HG02798 (cell line): ENCODE data around the gene SMIM13.

Source experiments
- ATAC-seq: cut with Tn5 transposase; IDR thresholded peaks from one replicate; pipeline ENCODE4 v1.9.1; 2021; ENCODE audit warnings: mild to moderate bottlenecking; ENCODE audit not compliant: unreplicated experiment, poor library complexity

Gene SMIM13

DNA sequence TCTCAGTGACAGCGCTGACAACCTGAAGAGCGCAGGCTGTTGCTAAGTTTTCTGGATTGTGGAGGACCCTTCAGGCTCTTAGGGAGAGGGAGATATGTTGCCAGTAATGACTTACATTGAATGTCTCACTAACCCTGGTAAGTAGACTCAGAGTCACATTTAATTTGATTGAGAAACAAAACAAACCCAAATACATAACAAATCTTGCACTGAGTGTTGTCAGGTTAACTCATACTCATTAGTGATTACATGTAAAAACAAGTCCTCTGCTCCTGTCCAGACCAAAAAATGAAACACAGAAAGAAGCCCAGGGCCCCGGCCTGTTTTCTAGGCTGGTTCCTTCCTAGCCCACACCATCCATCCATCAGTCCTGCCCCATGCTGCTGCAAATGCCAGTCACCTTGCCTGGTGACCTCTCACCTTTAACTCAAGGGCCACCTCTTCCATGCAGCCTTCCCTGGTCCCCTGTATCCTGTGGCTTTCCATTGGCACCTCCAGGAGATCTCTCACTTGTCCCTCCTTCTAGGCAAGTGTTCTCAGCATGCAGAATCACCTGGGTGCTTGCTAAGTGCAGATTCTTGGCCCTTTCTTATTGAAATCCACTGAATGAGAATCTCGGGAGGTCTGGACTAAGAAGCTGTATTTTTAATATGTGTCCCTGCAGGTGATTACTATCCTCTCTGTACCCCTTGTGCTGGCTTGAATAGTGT, 52.6 kb downstream of the SMIM13 start:
- no peak for ATAC-seq

DNA sequence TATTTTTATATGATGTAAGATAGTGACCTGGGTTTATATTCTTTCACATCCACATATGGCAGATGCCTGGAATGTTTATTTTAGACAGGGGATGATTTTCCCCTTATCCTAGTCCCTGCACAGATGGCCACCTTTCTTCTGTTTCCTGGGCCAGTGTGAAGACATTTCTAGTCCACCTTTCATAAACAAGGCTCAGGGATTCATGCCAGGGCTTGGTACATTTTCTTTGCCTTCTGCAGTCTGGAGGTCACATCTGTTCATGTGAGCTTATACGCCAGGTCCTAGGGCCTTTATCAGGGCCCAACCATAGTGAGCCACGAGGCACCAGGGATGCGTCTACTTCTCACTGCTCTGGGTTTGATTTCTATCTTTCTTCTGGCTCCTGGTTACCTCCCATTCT, 55.9 kb downstream of the SMIM13 start:
- no peak for ATAC-seq

DNA sequence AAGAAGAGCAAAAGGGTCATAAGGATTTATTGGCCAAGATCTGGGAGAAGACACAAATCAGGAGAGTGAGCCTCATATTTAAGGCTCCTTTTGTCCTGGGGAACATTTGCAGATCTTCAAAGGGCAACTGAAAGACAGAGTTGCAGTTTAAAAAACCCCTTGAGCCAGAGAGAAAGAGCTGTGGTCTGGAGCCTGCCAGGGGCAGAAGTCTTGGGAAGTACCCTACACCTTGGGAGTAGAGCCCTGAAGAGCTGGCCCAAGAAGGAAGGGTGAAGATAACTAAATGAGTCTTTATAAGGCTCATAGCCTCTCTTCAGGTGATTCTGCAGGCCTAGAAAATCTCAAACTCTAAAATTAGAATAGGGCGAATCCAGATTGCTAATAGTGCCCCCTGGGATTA, 57.9 kb downstream of the SMIM13 start:
- no peak for ATAC-seq

DNA sequence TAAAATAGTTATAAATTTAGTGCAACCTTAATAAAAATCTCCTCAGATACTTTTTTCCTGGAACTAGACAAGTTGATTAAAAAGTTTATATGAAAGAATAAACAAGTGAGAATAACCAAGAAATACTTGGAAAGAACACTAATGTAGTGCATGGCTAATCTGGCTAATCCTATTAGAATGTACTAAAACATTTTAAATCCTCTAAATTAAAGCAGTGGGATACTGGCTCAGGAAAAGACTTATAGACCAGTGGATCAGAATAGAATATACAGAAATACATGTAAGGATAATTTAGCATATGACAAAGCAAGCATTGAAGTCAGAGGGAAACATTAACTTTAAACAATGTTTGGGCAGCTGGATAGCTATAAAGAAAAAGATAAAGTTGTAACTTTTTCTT, 58.9 kb downstream of the SMIM13 start:
- ATAC-seq: no peak

GRCh38 chr6:11153447-11153846, 59.8 kb downstream of the SMIM13 start:
- ATAC-seq: no peak

DNA sequence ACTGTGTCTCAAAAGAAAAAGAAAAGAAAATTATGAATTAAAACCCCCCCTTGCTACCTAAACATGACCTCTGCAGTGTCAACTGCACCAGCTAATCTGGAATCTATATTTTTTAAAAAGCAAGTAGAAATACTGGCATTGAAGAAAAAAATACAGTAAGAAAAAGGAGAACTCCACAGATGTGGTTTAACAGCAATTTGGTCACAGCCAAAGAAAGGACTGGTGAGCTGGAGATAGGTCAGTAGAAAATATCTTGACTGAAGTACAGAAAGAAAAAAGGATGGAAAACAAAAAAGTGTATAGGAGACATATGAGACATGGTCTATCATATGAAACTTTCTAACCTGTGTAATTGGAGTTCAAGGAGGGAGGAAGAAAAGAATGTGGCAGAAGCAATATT, 62.0 kb downstream of the SMIM13 start:
- ATAC-seq: no peak

GRCh38 chr6:11160199-11160598, 66.6 kb downstream of the SMIM13 start:
- no peak for ATAC-seq

DNA sequence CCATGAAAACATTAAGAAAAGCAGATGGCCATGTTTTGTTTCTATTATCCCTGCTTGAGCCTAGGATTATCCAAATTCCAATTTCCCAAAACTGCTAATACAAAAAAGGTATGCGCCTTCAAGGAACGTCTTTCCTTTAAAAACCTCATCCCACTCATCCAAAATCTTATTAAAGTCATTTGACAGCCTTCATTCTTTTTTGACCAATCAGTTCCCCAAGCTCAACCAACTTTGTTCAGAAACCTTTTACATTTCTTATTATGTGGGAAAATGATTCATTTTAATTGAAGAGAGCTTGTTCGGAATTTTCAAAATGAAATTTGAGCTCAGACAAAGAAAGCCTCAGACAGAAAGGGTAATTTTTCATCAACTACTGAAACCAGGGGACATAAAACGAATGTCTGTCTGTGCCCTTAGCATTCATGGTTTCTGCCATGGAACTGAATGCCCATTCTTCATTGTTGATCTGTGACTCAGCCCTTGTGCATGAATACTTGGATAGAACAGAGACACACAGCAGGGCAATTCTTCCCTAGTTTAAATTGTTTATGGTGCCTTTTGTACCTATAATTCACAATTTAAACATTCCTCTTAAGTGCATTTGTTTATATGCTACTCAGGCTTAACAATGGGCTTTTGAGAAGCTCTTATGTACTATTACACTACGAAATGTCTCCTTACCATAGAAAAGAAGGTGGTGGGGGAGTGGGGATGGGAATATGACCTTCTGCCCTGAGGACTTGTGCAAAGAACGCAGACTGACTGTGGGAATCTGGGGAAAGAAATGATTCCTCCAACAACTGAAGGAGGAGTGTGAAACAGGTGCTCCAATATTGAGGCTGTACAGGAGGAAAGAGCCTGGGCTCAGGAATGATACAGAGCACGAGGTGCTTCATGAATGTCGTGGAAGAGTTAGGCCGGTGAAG, 67.7 kb downstream of the SMIM13 start:
- no peak for ATAC-seq

DNA sequence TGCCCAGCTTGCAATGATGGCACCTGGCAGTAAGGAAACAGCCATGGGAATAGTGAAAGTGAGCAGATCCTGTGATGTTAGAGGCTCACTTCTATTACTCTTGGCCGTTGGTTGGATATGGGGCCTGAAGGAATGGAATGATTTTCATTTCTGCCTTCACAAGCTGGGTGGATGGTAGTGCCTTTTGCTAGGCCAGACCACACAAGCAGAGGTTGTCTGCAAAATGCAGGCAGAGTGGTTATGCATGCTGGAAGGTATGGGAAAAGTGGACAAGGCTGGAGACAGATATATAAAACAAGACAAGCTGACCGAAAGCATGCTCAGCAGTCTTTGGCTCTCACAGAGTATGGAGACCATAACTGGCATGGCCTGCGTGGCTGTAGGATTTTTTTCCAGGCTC, 68.6 kb downstream of the SMIM13 start:
- no peak for ATAC-seq

DNA sequence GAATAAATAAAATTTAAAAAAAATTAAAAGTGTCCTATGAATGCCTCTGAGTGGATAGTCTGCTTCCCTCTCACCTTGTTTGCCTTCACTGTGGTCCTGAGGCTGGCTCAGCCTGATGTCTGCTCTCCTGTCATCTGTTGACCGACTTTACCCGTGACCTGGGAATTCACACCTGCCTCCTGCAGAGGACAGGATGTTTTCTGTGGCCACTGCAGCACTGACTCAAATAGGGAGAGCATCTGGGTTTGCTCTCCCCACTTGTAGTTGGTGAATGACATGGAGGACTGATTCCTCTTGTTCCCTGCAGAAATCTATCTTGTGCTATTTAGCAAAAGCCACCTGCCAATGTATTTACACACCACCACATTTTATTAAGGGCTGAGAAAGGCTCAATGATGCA, 70.3 kb downstream of the SMIM13 start:
- no peak for ATAC-seq

- ATAC-seq: no peak
These were observed 71.3 kb downstream of the SMIM13 start for GRCh38 chr6:11164717-11165646.

DNA sequence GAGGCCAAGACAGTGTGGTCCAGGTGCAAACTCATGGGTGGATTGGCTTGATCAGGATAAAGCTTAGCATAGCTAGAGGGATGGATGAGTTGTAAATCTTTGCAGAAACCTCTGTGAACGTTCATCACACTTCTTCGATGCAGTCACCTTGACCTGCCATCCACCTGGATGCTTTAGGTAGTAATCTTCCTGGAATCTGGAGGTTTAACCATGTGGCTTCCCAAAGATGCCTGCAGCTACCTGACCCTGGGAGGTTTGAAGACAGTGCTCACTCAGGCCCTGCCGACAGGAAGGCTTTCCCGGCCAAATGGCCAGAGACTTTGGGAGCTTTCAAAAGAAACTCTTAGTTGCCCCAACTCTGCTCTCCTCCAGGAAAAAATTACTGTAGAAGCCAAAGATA, 73.3 kb downstream of the SMIM13 start:
- no peak for ATAC-seq

- no peak for ATAC-seq
These were observed 74.5 kb downstream of the SMIM13 start for GRCh38 chr6:11168091-11168635.

DNA sequence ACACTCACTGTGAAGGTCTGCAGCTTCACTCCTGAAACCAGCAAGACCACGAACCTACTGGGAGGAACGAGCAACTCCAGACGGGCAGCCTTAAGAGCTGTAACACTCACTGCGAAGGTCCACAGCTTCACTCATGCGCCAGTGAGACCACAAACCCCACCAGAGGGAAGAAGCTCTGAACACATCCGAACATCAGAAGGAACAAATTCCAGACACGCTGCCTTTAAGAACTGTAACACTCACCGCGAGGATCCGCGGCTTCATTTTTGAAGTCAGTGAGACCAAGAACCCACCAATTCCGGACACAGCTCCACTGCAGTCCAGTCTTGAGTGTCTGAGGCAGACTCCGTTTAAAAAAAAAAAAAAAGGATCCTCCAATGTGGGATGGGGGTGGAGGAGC, 78.3 kb downstream of the SMIM13 start:
- ATAC-seq: no peak

GRCh38 chr6:11172501-11173327, 79.1 kb downstream of the SMIM13 start:
- no peak for ATAC-seq

DNA sequence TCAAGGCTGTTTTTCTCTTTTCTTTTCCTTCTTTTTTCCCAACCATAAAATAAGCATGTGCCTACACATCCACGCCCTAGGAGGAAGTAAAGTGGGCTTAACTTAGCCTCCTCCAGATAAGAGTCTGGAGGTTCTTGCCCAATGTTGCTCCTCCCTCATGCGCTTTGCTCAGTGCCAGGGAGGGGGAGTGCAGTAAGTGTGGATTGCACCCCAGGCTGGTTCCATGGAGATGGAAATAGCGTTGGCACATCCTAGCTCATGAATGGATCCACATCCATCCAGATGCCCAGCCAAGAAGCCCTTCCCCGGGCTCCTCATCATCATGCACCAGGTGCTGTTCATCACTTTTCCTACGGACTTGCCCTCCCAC, 80.6 kb downstream of the SMIM13 start:
- no peak for ATAC-seq

DNA sequence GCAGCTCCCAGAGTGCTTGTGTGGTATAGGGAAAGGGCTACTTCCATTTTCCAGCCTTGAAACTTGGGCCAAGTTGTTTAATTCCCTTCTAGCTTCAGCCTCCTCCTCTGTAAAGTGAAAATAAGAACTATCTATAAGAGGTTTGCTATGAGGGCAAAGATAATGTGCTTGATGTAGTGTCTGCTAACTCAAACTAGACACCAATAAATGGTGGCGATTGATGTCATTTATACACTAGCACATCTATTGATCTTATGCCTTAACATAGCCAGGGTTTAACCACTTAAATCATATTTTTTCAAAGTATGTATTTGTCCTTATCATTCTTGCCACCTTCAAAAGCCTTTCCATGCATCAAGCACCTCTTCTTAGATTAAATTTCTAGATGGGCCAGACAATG, 83.6 kb downstream of the SMIM13 start:
- no peak for ATAC-seq

DNA sequence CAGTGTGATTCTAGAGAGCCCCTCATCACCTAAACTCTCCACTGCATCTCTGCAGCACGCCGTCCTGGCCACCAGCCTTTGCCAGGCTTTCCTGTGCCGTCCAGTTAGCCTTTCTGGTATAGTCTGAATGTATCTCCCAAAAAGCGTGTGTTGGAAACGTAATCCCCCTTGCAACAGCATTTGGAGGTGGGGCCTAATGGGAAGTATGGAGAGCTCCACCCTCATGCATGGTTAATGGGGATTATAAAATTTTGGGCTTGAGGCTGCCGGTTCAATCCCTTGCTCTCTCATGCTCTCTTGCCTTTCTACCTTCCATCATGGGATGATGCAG, 85.4 kb downstream of the SMIM13 start:
- no peak for ATAC-seq

GRCh38 chr6:11179419-11180202, 86.0 kb downstream of the SMIM13 start:
- no peak for ATAC-seq
